GM23248 (cell line): ENCODE results near the gene PNKP.

ENCODE experiments used
- EZH2 ChIP-seq: fragments of 200-600 bp; sonication (generic); IDR thresholded peaks from 2 replicates; pipeline ENCODE4 v1.6.1; 2018; ENCODE audit warnings: antibody characterized with exemption, mild to moderate bottlenecking; ENCODE audit not compliant: insufficient read depth, poor library complexity, severe bottlenecking
- EZH2phosphoT487 ChIP-seq: fragments of 200-600 bp; sonication (generic); IDR thresholded peaks from 2 replicates; pipeline ENCODE4 v1.6.1; 2018; ENCODE audit warnings: antibody characterized with exemption, moderate library complexity, mild to moderate bottlenecking, low read depth; ENCODE audit not compliant: insufficient read depth

- TF ChIP-seq EZH2 (no peak), EZH2phosphoT487 (no peak)
Measured at GRCh38 chr19:49869484-49870308, 2.3 kb upstream of the PNKP start.
